Body of pancreas (tissue), 4 donors: ENCODE data around the gene GRIA1. TPM values are rescaled to one million over a fixed set of nuclear protein-coding genes. Genes with fewer than 3 reads are reported as not detected.

Experiments used
- ATAC-seq: fragments of 150-250 bp; one replicate; pipeline ENCODE4 v1.9.1; 2016
- DNase-seq, 4 donors: peaks; one replicate each; pipeline ENCODE4 v3.0.0-alpha.2; 2019
- H3K27ac ChIP-seq, 4 donors: fragments of 200-600 bp; sonication (generic); 1 replicate in 3 of 4; 2 replicates in 1 of 4; pipeline versions ENCODE4 v1.5.1 to v1.6.1; 2016 to 2019; ENCODE audit warnings: mild to moderate bottlenecking in 1 of 4, mixed read lengths in 1 of 4, moderate library complexity in 1 of 4
- H3K27me3 ChIP-seq, 2 donors: fragments of 200-600 bp; sonication (generic); one replicate each; pipeline ENCODE4 v1.6.0; 2016; ENCODE audit warnings: mild to moderate bottlenecking in 1 of 2
- H3K36me3 ChIP-seq, 2 donors: fragments of 200-600 bp; sonication (generic); replicated peaks in 1 of 2; 2 replicates each; pipeline ENCODE4 v1.5.1; 2016; ENCODE audit warnings: low read depth in 2 of 2; ENCODE audit not compliant: insufficient read depth in 1 of 2
- H3K4me1 ChIP-seq: fragments of 200-600 bp; sonication (generic); one replicate; pipeline ENCODE4 v1.6.0; 2016
- H3K4me3 ChIP-seq, 2 donors: fragments of 200-600 bp; sonication (generic); 1 replicate in 1 of 2; 2 replicates in 1 of 2; pipeline ENCODE4 v1.5.1; 2016 to 2019
- H3K9me3 ChIP-seq, 3 donors: fragments of 200-600 bp; sonication (generic); 1 replicate in 2 of 3; 2 replicates in 1 of 3; pipeline ENCODE4 v1.5.1; 2016
- POLR2A ChIP-seq, 3 donors: fragments of 450-650 bp; IDR thresholded peaks; one replicate each; pipeline ENCODE4 v1.6.1; 2016; ENCODE audit warnings: antibody characterized with exemption in 3 of 3, mild to moderate bottlenecking in 2 of 3
- WGBS, 2 donors: methylation state at CpG; one replicate each; pipeline ENCODE4 v1.1.5; 2017; 5-methylcytosine and 5-hydroxymethylcytosine counted together
- intact Hi-C: fragments of 100-400 bp; cut with DNase I; formaldehyde crosslinking; loops from one replicate; pipeline ENCODE4 v1.15.1; 2023
- total RNA-seq, 2 donors: library from RNA; depleted of rRNA; stranded (reverse); fragments of >200 nt; gene quantifications; one replicate each; pipeline ENCODE4 v1.1.0, GENCODE V29; 2016
- TF ChIP-seq, protein P1 (sequence below), 7 experiments: fragments of 450-650 bp in 4 of 7; fragments of 200-600 bp in 3 of 7; sonication (generic) in 3 of 7; IDR thresholded peaks; one replicate each; pipeline ENCODE4 v1.5.1; 2016 to 2019; ENCODE audit warnings: antibody characterized with exemption in 7 of 7

The GRIA1 gene
- total RNA-seq, 2 donors from 2014 or later = 0.26 to 2.6 TPM

DNA sequence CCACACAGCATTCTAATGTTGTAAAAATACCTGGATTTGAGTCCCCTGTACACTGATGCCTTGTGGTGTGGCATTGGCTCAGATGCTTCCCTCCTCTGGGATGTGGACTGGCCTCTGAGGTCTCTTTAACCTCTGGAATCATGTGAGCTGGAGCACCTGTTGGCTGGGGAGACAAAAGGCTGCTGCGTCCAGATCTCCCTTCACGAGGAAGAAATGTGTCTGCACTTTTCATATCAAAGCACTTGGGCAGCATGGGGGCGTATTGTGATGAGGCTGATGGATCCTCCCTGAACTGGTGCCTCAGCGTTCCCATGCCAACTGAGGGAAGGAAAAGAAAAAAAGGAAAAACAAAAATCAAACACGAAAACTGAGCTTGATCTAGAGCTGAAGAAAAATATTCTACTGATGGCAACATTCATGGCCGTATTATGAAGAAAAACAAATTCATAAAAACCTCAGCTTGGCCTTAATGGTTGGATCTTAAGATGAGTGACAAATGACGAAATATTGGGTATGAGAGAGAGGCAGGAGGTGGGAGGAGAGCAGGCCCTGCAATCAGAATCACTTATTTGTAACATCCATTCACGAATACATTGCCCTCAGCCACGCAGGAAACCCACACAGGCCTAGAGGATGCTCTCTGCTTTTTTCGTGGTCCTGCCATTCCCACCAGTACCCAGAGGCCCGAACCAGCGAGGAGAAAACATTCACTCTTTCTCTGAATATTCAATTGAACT lies 26.2 kb downstream of the GRIA1 start:
- TF ChIP-seq, protein P1, sequence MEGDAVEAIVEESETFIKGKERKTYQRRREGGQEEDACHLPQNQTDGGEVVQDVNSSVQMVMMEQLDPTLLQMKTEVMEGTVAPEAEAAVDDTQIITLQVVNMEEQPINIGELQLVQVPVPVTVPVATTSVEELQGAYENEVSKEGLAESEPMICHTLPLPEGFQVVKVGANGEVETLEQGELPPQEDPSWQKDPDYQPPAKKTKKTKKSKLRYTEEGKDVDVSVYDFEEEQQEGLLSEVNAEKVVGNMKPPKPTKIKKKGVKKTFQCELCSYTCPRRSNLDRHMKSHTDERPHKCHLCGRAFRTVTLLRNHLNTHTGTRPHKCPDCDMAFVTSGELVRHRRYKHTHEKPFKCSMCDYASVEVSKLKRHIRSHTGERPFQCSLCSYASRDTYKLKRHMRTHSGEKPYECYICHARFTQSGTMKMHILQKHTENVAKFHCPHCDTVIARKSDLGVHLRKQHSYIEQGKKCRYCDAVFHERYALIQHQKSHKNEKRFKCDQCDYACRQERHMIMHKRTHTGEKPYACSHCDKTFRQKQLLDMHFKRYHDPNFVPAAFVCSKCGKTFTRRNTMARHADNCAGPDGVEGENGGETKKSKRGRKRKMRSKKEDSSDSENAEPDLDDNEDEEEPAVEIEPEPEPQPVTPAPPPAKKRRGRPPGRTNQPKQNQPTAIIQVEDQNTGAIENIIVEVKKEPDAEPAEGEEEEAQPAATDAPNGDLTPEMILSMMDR (IDR thresholded peaks at IDR 0.05) = no peak
- TF ChIP-seq POLR2A (IDR thresholded peaks at IDR 0.05) = no peak
- H3K27ac ChIP-seq = no peak overlapping the region
- H3K27me3 ChIP-seq = no peaks in the 10 kb centered on the region
- H3K4me1 ChIP-seq = no peaks in the 10 kb centered on the region
- 41 to 47% methylated on average over 12 of the region's 12 CpGs for WGBS, 2 donors
- ATAC-seq (no peak), DNase-seq (no peak)
- H3K4me3 ChIP-seq = no peak overlapping the region
- intact Hi-C loops = no loop called here
- H3K36me3 ChIP-seq = no peaks in the 10 kb centered on the region
- H3K9me3 ChIP-seq = no peaks in the 10 kb centered on the region

GRCh38 chr5:153517241-153517611 lies 26.8 kb downstream of the GRIA1 start:
- DNase-seq = no peak
- intact Hi-C loops = no loop called here
- H3K4me3 ChIP-seq = no peak overlapping the region
- no peaks in the 10 kb centered on the region for H3K4me1 ChIP-seq
- TF ChIP-seq POLR2A (IDR thresholded peaks at IDR 0.05) = no peak
- TF ChIP-seq, protein P1 (IDR thresholded peaks at IDR 0.05) = no peak
- no peak overlapping the region for H3K27ac ChIP-seq
- ATAC-seq = no peak
- no peaks in the 10 kb centered on the region for H3K27me3 ChIP-seq
- H3K36me3 ChIP-seq = no peaks in the 10 kb centered on the region
- 71 to 75% methylated on average over 2 of the region's 2 CpGs for WGBS, 2 donors
- H3K9me3 ChIP-seq = no peaks in the 10 kb centered on the region

GRCh38 chr5:153520137-153520536 lies 29.7 kb downstream of the GRIA1 start:
- Histone ChIP-seq H3K27ac (no peak overlapping the region), H3K9me3 (no peaks in the 10 kb centered on the region), H3K27me3 (no peaks in the 10 kb centered on the region), H3K4me1 (no peaks in the 10 kb centered on the region), H3K4me3 (no peak overlapping the region), H3K36me3 (no peaks in the 10 kb centered on the region)
- intact Hi-C loops = no loop called here
- ATAC-seq = no peak
- DNase-seq = no peak
- WGBS, 2 donors = 63 to 76% methylated on average over 1 of the region's 1 CpG
- no peak for TF ChIP-seq POLR2A (IDR thresholded peaks at IDR 0.05)
- TF ChIP-seq, protein P1 (IDR thresholded peaks at IDR 0.05) = no peak

GRCh38 chr5:153520952-153521351 lies 30.5 kb downstream of the GRIA1 start:
- intact Hi-C loops = no loop called here
- Histone ChIP-seq H3K27me3 (no peaks in the 10 kb centered on the region), H3K9me3 (no peaks in the 10 kb centered on the region), H3K27ac (no peak overlapping the region), H3K4me1 (no peaks in the 10 kb centered on the region), H3K36me3 (no peaks in the 10 kb centered on the region), H3K4me3 (no peak overlapping the region)
- DNase-seq (no peak), ATAC-seq (no peak)
- TF ChIP-seq, protein P1 (IDR thresholded peaks at IDR 0.05) = no peak
- TF ChIP-seq POLR2A (IDR thresholded peaks at IDR 0.05) = no peak
- WGBS, 2 donors = 75 to 83% methylated on average over 2 of the region's 2 CpGs

DNA sequence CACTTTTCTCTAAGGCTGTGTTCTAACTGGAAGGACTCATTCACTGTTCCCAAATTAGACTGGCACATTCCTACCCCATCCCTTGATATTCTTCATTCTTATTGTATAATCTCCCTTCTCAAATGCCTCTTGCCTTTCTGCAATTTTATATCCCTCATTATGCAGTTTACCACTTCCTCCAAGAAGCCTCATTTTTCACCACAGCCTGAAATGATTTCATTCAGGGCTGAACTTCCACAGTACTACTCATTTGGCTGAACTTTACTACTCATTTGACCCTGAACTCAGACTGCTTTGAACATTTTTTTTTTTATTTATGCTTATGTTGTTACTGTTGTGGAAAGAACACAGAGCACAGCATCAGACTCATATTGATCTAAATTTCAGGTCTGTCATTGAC lies 32.7 kb downstream of the GRIA1 start:
- DNase-seq (no peak), ATAC-seq (no peak)
- no peaks in the 10 kb centered on the region for H3K27me3 ChIP-seq
- H3K9me3 ChIP-seq = no peaks in the 10 kb centered on the region
- intact Hi-C loops = no loop called here
- H3K27ac ChIP-seq = no peak overlapping the region
- H3K36me3 ChIP-seq = no peaks in the 10 kb centered on the region
- H3K4me1 ChIP-seq = no peaks in the 10 kb centered on the region
- TF ChIP-seq POLR2A (IDR thresholded peaks at IDR 0.05) = no peak
- TF ChIP-seq, protein P1 (IDR thresholded peaks at IDR 0.05) = no peak
- H3K4me3 ChIP-seq = no peak overlapping the region
